ENCODE results near the gene HSD11B1.

Gene HSD11B1

DNA sequence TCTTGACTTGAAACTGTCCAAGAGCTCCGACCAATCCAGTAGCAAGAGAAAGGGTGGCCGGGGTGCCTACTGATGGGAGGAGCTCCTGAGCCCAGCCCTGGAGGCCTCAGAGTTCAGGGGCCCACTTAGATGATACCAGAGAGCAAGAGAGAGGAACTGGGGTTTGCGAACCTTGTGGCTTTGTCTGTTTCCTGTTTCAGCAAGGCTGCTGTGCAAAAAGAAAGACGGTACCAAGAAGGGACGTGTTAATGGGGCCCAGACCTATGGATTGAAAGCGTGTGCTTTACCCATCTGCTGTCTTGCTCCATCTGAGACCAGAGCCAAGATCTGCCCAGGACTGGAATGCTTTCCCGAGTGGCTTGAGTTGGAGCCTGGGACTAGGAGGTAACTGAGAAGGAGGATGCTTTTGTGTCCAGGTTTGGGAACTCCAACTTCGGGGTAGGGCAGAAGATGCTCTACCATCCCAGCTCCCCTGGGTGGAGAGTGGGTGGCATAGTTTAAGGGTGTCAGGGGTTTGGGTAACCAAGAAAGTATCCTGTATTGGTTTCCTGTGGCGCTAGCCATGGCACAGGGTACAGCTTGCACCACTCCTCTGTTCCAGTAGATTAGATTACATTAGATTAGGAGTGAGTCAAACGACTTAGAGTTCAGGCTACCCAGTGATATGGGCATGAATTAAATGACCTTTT lies 51.4 kb downstream of the HSD11B1 start, which contains the start of gene TRAF3IP3:
TSS of gene TRAF3IP3 (plus strand) at position 128 of the 689 bp plus-strand sequence. CDS start 3,987 bp downstream, outside the sequence.
- DNase-seq (ENCODE audit: low read depth): peak; percentile 71

DNA sequence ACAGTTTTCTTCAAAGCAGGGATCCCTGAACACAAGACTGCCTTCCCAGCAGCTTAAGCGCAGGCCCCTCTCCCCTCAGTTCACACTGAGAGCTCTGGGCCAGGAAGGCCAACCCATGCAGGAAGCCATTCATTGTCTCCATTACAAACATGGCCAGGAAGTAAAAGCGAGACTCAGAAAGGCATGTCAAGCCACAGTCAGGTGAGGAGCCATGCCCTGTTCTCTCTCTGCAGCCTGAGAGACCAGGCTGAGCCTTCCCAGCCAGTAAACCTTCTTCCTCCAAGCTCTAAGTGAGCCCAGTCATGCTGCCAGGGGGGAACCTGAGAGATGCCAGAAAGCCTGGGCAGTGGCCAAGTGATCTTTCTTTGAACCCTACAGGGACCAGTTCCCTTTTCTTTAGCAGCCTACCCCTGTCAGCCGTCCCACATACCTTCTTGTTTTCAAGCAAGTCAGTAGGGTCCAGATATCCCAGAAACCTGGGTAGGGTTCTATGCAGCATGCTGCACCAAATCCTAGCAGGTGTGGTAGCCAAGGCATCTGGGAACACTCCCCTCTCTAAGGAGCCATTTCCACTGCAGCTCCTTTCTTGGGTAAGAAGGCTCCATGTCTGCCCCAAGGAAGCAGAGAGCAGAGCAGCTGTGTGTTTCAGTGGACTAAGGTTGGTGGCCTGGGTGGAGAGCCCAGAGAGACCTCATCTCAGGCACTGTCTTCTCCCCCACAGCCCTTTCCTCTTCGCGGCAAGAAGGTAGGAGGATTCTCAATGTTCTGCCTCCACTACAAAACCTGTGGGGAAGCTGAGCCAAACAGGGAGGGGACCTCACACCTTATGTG lies 52.2 kb downstream of the HSD11B1 start:
- peak; percentile 32 for DNase-seq (ENCODE audit: low read depth)

DNA sequence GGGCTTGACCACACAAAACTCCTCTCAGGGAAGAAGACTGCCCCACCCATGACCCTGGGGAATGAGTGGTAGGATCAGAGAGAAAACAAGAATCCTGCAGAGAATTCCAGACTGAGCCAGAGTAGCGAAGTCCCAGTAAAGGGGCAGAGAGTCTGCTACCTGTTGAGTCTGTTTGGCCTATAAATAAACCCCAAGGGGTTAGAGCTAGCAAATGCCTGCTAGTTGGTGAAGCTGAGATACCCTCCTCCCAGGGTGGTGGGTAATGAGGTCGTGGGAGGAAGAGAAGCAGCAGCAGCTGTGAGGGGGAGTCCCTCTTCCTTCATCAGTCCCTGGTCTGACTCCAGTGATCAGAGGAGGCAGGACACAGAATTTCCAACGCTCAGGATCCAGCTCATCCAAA lies 53.8 kb downstream of the HSD11B1 start:
- DNase-seq (ENCODE audit: low read depth): no peak

DNA sequence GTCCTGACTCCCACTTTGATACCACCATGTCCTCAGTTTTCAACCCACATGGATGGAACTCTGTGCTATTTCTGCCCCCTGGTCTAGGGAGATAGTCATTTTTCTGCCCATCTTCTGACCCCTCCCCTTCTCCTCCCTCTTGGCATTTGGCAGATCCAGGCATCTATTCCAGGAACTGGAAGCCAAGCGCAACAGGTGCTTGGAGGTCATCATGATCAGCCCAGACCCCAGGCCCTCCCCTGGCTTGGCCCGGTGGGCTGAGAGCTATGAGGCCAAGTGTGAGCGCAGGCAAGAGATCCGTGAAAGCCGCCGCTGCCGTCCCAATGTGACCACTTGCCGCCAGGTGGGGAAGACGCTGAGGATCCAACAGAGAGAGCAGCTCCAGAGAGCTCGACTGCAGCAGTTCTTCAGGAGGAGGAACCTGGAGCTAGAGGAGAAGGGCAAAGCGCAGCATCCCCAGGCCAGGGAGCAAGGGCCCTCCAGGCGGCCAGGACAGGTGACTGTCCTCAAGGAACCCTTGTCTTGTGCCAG lies 55.2 kb downstream of the HSD11B1 start:
- no peak for DNase-seq (ENCODE audit: low read depth)

DNA sequence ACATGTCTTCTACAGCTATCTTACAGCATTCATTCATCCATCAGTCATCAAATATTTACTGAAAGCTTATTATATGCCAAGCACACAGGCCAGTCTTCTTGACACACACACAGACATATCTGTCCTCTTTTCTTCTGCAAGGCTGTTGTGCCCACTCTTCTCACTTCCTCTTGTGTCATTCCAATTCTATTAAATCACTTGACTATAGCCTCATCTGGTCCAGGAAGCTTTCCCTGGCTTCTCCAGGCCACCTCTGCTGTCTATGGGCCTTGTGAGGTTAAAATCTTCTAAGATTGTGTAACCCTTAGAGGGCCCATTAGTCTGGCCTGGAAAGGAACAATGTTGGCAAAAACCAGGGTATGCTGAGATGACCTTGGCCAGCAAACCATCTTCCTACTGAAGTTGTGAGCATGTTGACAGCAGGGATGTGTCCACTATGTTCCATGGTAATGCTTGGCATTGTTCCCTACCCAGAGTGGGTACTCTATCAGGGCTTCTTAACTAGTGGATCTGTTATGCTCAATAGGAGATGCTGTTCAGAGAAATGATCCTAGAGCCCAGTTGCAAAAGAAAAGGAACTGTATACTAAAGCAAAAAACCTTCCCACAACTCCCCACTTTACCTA lies 56.5 kb downstream of the HSD11B1 start:
- no peak for DNase-seq (ENCODE audit: low read depth)

DNA sequence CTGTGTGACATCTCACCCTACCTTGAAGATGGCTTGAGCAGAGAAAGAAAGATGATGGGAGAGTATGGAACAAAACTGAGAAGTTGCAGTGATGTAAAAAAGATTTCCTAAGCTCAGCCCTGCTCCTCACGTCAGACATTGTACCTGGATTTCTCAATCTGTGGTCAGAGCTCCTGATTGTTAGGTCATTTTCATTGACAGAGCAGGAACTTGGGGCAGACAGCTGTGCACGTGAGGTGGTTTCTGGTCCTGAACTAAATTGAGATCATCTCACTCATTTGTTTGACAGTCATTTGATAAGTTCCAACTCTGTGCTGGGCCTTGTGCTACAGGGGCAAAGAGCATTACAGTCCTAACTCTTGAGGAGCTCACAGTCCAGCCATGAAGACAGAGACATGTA lies 61.4 kb downstream of the HSD11B1 start:
- DNase-seq (ENCODE audit: low read depth): no peak

DNA sequence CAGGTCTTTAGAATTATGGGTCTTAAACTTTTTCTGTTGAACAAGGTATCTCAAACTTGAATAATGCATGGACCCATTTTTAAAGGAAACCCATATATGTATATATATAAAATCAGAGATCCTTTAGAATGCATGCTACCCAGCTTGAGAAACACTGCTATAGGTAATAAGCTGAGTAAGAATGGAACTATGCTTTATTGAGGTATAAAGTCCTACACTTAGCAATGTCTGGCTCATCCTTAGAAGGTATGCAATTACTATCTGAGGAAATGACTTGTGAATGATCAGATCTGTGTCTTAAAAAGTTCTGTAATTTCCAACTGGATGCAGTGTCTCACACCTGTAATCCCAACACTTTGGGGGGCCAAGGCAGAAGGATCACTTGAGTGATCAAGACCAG lies 62.5 kb downstream of the HSD11B1 start:
- DNase-seq (ENCODE audit: low read depth): no peak

DNA sequence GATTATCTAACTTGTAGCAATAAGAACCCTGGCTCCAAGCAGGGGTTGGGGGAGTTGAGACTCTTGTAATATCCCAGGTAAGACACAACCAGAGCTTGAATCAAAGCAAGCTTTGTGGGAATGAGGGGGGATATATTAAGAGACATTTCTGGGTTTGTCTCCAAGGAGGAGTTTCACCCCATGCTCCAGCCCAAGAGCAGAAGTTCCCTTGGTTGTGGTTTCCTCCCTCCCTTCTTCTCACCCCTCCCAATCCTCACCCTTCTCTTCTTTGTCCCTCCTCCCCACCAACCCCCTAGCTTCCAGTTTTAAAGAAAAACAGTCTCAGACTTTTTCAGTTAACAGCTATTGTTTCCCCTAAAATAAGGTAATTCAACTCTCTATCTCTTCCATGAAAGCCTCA lies 63.1 kb downstream of the HSD11B1 start:
- DNase-seq (ENCODE audit: low read depth): no peak

DNA sequence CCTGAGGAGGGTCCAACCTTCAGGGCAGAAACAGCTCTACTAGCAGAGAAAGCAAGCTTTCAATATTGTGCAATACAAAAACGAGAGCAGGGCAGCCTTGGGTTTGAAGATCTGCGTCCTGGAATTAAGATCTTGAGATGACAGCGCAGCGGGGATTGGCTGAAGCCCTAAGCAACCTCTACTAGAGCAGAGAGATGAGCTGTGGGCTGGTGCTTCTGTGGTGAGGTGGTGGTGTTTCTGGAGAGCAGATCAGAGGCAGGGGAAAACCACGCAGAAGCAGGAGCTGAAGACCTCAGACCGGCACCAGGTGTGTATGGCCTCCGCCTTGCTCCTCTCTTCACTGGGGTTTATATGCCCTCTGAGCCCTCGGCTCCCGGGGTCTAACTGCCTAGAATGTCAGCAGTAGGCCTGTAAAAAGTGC lies 63.7 kb downstream of the HSD11B1 start:
- DNase-seq (ENCODE audit: low read depth): peak; percentile 70

DNA sequence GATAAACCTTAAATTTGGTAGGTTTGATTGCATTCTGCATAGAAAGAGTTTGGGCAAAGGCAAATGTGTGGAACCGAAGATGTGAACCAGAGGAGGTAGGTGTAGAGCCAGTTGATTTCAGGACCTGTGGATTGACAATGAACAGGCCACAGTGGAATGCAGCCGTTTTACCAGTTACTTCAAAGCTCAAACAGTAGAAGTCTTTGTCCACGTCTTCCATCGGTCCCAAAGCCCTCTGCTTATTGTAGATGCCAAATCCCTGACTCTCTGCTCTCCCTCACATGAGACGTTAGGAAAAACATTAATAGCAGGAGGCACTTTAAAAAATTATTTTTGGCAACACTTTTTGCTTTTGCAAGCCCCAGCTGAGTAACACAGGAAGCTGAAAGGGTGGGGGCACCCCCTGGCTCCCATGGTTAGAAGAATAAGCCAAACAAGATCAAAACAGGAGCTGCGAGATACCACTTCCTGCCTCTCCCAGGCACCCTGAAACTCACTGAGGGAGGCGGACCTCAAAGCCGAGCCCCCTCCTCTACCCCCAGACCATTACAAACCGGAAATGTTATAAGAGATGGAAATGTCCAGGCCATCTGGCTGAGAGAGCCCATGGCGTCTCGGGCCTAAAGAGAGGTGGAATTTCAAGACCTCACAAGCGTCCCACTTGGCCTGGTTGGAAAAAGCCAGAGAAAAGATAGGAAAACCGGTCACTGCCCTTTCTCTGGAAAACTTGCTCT lies 64.7 kb downstream of the HSD11B1 start:
- DNase-seq (ENCODE audit: low read depth): peak; percentile 69

DNA sequence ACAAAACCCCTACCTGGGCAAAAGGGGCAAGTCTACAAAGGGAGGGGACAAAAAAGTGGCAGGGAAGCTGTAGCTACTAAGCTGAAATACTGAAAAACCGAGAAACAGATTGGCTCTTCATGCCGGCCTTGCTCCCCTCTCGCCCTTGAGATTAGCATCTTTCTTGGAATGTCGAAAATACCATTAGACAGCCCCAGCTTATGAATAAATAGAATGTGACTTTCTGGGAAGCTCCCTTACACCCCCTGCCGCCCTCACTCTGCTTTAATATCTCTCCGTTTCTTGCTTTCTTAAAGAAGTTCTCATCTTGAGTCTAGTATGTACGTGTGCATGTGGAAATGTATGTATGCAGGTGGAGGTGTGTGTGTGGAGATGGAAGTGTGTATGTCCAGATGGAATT lies 65.3 kb downstream of the HSD11B1 start:
- DNase-seq (ENCODE audit: low read depth): no peak

DNA sequence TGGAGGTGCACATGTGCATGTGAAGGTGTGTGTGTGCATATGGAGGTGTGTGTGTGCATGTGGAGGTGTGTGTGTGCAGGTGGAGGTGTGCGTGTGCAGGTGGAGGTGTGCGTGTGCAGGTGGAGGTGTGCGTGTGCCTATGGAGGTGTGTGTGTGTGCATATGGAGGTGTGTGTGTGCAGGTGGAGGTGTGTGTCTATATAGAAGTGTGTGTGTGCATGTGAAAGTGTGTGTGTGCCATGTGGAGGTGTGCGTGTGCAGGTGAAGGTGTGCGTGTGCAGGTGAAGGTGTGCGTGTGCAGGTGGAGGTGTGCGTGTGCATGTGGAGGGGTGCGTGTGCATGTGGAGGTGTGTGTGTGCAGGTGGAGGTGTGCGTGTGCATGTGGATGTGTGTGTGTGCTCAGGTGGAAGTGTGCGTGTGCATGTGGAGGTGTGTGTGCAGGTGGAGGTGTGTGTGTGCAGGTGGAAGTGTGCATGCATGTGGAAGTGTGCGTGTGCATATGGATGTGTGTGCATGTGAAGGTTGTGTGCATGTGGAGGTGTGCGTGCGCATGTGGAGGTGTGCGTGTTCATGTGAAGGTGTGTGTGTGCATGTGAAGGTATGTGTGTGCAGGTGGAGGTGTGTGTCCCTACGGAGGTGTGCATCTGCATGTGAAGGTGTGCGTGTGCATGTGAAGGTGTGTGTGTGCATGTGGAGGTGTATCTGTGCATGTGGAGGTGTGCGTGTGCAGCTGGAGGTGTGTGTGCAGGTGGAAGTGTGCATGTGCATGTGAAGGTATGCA lies 66.2 kb downstream of the HSD11B1 start:
- no peak for DNase-seq (ENCODE audit: low read depth)

DNA sequence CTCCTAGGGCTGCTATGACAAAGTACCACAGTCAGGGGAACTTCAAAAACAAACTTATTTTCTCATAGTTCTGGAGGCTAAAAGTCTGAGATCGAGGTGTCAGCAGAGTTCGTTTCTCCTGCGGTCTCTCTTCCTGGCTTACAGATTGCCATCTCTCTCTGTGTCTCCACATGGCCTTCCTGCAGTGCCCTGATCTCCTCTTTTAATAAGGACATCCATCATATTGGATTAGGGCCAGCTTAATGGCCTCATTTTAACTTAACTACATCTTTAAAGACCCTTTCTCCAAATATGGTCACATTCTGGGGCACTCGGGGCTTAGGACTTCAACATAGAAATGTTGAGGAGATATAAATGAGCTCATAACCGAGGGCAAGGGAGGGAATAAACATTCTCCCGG lies 67.5 kb downstream of the HSD11B1 start:
- DNase-seq (ENCODE audit: low read depth): no peak

DNA sequence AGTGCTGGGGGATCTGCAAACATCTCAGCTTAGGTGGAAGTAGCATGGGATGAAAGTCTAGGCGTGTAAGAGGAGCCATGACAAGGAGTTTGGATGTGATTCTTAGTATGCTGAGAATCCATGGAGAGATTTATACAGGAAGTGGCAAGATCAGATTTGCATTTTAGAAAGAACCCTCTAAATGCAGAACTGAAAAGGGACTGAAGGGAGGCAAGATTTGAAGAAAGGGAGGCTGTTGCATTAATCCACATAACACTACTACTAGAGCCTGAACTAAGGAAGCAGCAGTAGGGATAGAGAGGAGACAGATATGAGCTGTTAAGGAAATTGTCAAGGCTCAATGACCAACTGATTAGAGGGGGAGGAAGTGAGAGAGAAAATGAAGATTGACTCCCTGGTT lies 69.9 kb downstream of the HSD11B1 start:
- DNase-seq (ENCODE audit: low read depth): no peak

DNA sequence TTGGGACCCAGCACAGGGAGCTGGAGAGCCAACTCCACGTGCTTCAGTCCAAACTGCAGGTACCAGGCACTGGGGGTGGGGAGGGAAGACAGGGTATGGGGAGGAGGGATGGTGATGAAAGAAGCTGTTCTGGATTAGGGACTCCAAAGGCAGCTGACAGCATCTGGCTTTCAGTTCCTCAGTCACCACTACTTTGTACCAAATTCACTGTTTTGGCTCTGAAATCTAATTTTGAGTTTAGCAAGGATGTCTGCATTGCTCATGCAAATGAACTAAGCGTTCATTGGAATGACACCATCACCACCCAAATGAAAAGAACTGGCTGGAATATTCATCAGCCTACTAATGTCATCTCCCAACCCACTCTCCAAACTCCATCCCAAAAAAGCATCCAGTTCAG lies 71.0 kb downstream of the HSD11B1 start:
- no peak for DNase-seq (ENCODE audit: low read depth)

DNA sequence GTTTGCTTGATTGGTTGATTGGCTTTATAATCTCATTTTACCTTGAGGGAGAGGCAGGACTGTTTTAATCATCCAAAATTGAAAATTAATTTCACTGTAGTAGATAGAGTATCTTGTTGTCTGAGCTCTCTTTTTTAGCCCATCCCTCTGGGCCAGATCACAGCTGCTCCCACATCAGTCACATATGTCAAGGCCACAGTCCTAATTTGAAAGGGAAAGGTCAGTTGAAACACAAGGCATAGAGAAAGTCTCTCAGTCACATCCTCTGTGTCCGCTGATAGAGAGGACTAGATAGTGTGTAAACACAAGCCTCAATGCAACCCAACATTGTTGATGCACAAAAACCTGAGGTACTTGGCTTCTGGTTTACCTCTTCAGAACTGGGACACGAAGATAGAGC lies 72.9 kb downstream of the HSD11B1 start:
- DNase-seq (ENCODE audit: low read depth): no peak

DNA sequence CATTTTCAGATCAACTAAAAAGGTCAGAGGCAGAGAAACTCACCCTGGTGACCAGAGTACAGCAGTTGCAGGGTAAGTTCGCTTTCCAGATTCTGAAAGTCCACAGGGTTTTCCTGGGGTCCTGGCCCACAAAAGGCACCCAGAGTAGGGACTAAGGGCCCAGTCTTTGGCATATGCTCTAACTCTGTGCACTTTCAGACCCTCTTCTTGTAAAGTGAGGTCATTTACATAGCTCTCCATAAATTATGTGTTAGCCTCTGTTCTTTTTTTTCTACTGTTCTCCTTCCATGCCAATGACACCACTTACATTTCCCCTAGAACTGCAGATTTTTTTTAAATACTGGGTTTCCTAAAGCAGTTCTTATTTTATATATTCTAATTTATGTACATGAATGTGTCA lies 73.5 kb downstream of the HSD11B1 start:
- no peak for DNase-seq (ENCODE audit: low read depth)

DNA sequence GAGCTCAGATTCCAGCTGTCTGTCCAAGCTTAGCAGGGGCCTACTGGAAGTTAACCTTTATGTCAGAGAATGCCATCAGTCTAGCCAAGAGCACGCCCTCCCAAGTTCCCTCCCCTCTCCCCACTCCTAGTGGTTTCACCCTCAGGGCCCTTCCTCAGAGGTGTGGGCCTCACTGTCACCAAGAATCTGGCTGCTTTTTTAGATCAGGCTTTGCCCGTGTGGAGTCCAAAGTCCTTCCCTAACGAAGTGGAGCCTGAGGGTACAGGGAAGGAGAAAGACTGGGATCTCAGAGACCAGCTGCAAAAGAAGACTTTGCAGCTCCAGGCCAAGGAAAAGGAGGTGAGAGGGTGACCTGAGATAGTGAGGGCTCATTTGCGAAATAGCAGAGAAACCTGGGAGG lies 75.6 kb downstream of the HSD11B1 start:
- DNase-seq (ENCODE audit: low read depth): no peak

DNA sequence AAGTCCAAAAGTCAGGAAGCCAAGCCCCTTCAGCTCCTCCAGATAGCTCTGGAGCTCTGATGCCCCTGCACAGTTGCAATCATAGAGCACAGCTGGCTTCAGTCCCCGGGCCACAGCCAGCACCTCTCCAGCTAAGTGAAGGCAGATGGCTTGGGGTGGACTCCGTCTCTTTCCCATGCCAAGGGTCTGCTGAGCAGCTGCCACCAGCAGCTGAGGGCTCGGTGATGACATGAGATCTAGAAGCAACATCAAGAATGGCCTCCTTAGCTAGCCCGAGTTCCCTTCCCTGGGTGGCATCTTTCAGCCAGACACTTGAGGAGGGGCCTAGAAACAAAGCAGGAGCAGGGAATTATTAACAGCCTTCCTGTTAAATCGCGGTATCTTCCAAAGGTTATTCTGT lies 78.7 kb downstream of the HSD11B1 start:
- DNase-seq (ENCODE audit: low read depth): no peak

Data from activated T-cell treated with anti-CD3 and anti-CD28 coated beads for 24 hours (primary cell).